Stimulated activated CD4-positive, alpha-beta T cell treated with anti-CD3 and anti-CD28 coated beads, Interleukin-15, amount 100 ng/mL, for 48 hours (primary cell): ENCODE results near the gene ACVR1B.

Experiments used
- DNase-seq, 2 donors: peaks; one replicate each; pipeline ENCODE4 v3.0.0-alpha.2; 2020; ENCODE audit warnings: low read depth in 2 of 2

Gene ACVR1B

GRCh38 chr12:51942501-51943000 lies 8.9 kb upstream of the ACVR1B start:
- DNase-seq: no peak

- DNase-seq: no peak
Measured at GRCh38 chr12:51943346-51943745, 8.2 kb upstream of the ACVR1B start.

GRCh38 chr12:51944608-51945233 lies 6.8 kb upstream of the ACVR1B start:
- DNase-seq: no peak

GRCh38 chr12:51947246-51947996 lies 4.1 kb upstream of the ACVR1B start:
- DNase-seq: no peak

- no peak for DNase-seq
Measured at GRCh38 chr12:51948066-51948465, 3.4 kb upstream of the ACVR1B start.

GRCh38 chr12:51949342-51950030 lies 2.0 kb upstream of the ACVR1B start:
- no peak for DNase-seq

- DNase-seq: no peak
Measured at GRCh38 chr12:51950682-51951198, 759 bp upstream of the ACVR1B start.

- DNase-seq: no peak
Measured at GRCh38 chr12:51951843-51952722, 584 bp downstream of the ACVR1B start.

- no peak for DNase-seq
Measured at GRCh38 chr12:51953089-51953488, 1.6 kb downstream of the ACVR1B start.

- DNase-seq: no peak
Measured at GRCh38 chr12:51953864-51954263, 2.4 kb downstream of the ACVR1B start.

- DNase-seq: no peak
Measured at GRCh38 chr12:51954561-51955361, 3.3 kb downstream of the ACVR1B start.

- DNase-seq: no peak
Measured at GRCh38 chr12:51955702-51956101, 4.2 kb downstream of the ACVR1B start.

GRCh38 chr12:51958542-51958941 lies 7.0 kb downstream of the ACVR1B start:
- DNase-seq: no peak

GRCh38 chr12:51959211-51959610 lies 7.7 kb downstream of the ACVR1B start:
- no peak for DNase-seq

- no peak for DNase-seq
Measured at GRCh38 chr12:51959921-51960320, 8.4 kb downstream of the ACVR1B start.

GRCh38 chr12:51960488-51960887 lies 9.0 kb downstream of the ACVR1B start:
- DNase-seq: no peak

- no peak for DNase-seq
Measured at GRCh38 chr12:51960890-51961289, 9.4 kb downstream of the ACVR1B start.

- DNase-seq: no peak
Measured at GRCh38 chr12:51961834-51962233, 10.3 kb downstream of the ACVR1B start.

- no peak for DNase-seq
Measured at GRCh38 chr12:51962737-51963136, 11.2 kb downstream of the ACVR1B start.

GRCh38 chr12:51963477-51963876 lies 12.0 kb downstream of the ACVR1B start:
- no peak for DNase-seq

GRCh38 chr12:51969643-51970042 lies 18.1 kb downstream of the ACVR1B start:
- no peak for DNase-seq
